GM21447 (cell line): ENCODE results near the gene RD3L.

Experiments
- ATAC-seq: cut with Tn5 transposase; IDR thresholded peaks from one replicate; pipeline ENCODE4 v1.9.1; 2021; ENCODE audit not compliant: unreplicated experiment

The RD3L gene

GRCh38 chr14:103896578-103896977, 45.8 kb downstream of the RD3L start:
- no peak for ATAC-seq

GRCh38 chr14:103894723-103895059, 47.6 kb downstream of the RD3L start:
- no peak for ATAC-seq

GRCh38 chr14:103894034-103894722, 48.2 kb downstream of the RD3L start:
- ATAC-seq: no peak

GRCh38 chr14:103892247-103892646, 50.1 kb downstream of the RD3L start:
- ATAC-seq: no peak

- ATAC-seq: no peak
Observed at GRCh38 chr14:103891667-103892215, 50.6 kb downstream of the RD3L start.

- ATAC-seq: no peak
Observed at GRCh38 chr14:103890821-103891666, 51.3 kb downstream of the RD3L start.
